Measurements from ENCODE around the gene DUOXA2. TPM values are rescaled to one million over a fixed set of nuclear protein-coding genes. Genes with fewer than 3 reads are reported as not detected.

Gene DUOXA2
- total RNA-seq, 1 donor from 2014 or later = not detected

DNA sequence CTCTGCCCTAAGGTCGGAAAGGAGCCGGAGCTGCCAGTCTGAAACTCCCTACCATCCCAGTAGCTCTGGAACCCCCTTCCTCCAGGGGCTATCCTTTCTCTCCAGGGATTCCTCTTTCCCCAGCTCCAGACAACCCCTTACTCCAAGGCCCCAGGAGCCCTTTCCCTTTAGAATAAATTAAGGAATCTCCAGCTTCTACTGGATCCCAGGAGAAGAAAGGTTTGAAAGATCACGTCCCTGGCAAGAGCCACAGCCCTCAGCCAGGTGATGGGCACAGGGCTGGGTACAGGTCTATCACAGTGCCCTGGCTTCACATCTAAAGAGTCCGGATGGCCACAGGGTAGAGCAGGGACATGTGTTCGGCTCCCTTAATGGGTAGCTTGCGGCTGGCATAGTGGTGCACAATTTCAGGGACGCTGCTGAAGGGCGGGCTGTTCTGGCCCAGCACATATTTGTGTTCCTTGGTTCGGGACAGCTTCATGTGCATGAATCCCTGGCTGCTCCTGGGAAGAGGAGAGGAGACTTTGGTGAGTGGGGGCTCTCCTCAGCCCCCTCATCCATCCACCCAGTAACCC lies 53.6 kb downstream of the DUOXA2 start:
- Histone ChIP-seq H2AFZ (ENCODE audit: low read depth, low read length) (peak overlapping the region; percentile 48), H3K9me3 (ENCODE audit: insufficient read depth, low read depth, low read length) (no peaks in the 10 kb centered on the region), H3K27me3 (ENCODE audit: insufficient read depth, low read length) (no peaks in the 10 kb centered on the region), H3K27ac (ENCODE audit: low read depth, low read length) (no peak overlapping the region), H3K4me2 (ENCODE audit: low read length) (peak overlapping the region; percentile 95), H4K20me1 (ENCODE audit: insufficient read depth, low read length) (no peaks in the 10 kb centered on the region), H3K79me2 (ENCODE audit: insufficient read depth, low read length) (no peaks in the 10 kb centered on the region), H3K9ac (ENCODE audit: low read length) (peak overlapping the region; percentile 98), H3K36me3 (ENCODE audit: insufficient read depth, low read length) (no peaks in the 10 kb centered on the region), H3K4me3 (ENCODE audit: insufficient read depth, low read depth, low read length) (peak overlapping the region; percentile 75), H3K4me1 (ENCODE audit: insufficient read depth, low read length) (peaks cover 14% of the 10 kb centered on the region)
- TF ChIP-seq EZH2 (IDR thresholded peaks at IDR 0.05; ENCODE audit: insufficient read depth, low read length) = no peak
- TF ChIP-seq, protein P1, sequence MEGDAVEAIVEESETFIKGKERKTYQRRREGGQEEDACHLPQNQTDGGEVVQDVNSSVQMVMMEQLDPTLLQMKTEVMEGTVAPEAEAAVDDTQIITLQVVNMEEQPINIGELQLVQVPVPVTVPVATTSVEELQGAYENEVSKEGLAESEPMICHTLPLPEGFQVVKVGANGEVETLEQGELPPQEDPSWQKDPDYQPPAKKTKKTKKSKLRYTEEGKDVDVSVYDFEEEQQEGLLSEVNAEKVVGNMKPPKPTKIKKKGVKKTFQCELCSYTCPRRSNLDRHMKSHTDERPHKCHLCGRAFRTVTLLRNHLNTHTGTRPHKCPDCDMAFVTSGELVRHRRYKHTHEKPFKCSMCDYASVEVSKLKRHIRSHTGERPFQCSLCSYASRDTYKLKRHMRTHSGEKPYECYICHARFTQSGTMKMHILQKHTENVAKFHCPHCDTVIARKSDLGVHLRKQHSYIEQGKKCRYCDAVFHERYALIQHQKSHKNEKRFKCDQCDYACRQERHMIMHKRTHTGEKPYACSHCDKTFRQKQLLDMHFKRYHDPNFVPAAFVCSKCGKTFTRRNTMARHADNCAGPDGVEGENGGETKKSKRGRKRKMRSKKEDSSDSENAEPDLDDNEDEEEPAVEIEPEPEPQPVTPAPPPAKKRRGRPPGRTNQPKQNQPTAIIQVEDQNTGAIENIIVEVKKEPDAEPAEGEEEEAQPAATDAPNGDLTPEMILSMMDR (IDR thresholded peaks at IDR 0.05; ENCODE audit: insufficient read depth, low read depth, low read length) = no peak
- no peaks in the 10 kb centered on the region for H3K9me3 Mint-ChIP-seq (ENCODE audit: unreplicated experiment)
- FAIRE-seq = no peak
- no peaks in the 10 kb centered on the region for H3K27me3 Mint-ChIP-seq (ENCODE audit: low read depth, unreplicated experiment)
- peaks cover 8% of the 10 kb centered on the region for H3K4me1 Mint-ChIP-seq (ENCODE audit: low read depth, unreplicated experiment)
- H3K4me3 Mint-ChIP-seq (ENCODE audit: unreplicated experiment) = peak overlapping the region; percentile 40
- DNase-seq (ENCODE audit: low read depth) = no peak
- H3K27ac Mint-ChIP-seq (ENCODE audit: unreplicated experiment) = no peak overlapping the region
- H3K36me3 Mint-ChIP-seq (ENCODE audit: low read depth, unreplicated experiment) = peaks cover 5% of the 10 kb centered on the region

Other genes starting within 250 kb of the DUOXA2 start
- gene TERB2, start 157.6 kb upstream of the DUOXA2 start, total RNA-seq = not detected in 2 replicates
- 25.1 and 26.2 TPM in 2 replicates for gene SORD, start 91.1 kb upstream of the DUOXA2 start, total RNA-seq
- gene DUOX2, start 154 bp upstream of the DUOXA2 start, total RNA-seq = 0.14 and 0.70 TPM in 2 replicates
- 0.36 and 0.66 TPM in 2 replicates for gene DUOXA1, start 15.6 kb downstream of the DUOXA2 start, total RNA-seq
- 0.07 and 0.26 TPM in 2 replicates for gene DUOX1, start 15.7 kb downstream of the DUOXA2 start, total RNA-seq
- 4.3 and 4.6 TPM in 2 replicates for gene SHF, start 73.6 kb downstream of the DUOXA2 start, total RNA-seq
- not detected in 2 replicates for gene SLC28A2, start 137.9 kb downstream of the DUOXA2 start, total RNA-seq

All from astrocyte (in vitro differentiated cells and primary cell).